Measurements from ENCODE around the gene SKAP2.

- TF ChIP-seq, protein P1, sequence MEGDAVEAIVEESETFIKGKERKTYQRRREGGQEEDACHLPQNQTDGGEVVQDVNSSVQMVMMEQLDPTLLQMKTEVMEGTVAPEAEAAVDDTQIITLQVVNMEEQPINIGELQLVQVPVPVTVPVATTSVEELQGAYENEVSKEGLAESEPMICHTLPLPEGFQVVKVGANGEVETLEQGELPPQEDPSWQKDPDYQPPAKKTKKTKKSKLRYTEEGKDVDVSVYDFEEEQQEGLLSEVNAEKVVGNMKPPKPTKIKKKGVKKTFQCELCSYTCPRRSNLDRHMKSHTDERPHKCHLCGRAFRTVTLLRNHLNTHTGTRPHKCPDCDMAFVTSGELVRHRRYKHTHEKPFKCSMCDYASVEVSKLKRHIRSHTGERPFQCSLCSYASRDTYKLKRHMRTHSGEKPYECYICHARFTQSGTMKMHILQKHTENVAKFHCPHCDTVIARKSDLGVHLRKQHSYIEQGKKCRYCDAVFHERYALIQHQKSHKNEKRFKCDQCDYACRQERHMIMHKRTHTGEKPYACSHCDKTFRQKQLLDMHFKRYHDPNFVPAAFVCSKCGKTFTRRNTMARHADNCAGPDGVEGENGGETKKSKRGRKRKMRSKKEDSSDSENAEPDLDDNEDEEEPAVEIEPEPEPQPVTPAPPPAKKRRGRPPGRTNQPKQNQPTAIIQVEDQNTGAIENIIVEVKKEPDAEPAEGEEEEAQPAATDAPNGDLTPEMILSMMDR (IDR thresholded peaks at IDR 0.05; ENCODE audit: poor library complexity, severe bottlenecking): no peak
- TF ChIP-seq RAD21 (conservative IDR thresholded peaks at IDR 0.05): no peak
- no peak for TF ChIP-seq POLR2AphosphoS5 (IDR thresholded peaks at IDR 0.05)
Measured at GRCh38 chr7:26912338-26912737, 47.9 kb upstream of the SKAP2 start.
